IPS-18c (cell line): ENCODE data around the gene AOPEP.

ENCODE experiments used
- H3K4me3 ChIP-seq: 2 replicates; pipeline ENCODE4 v1.7.0; 2013; ENCODE audit warnings: low read depth, mild to moderate bottlenecking, low read length, moderate library complexity; ENCODE audit not compliant: insufficient read depth
- H3K9me3 ChIP-seq: one replicate; pipeline ENCODE4 v1.6.1; 2013; ENCODE audit warnings: mild to moderate bottlenecking, low read length, moderate library complexity; ENCODE audit not compliant: control insufficient read depth, insufficient read depth

AOPEP gene

GRCh38 chr9:94980947-94981722 lies 254.6 kb downstream of the AOPEP start:
- Histone ChIP-seq H3K9me3 (no peaks in the 10 kb centered on the region), H3K4me3 (no peak overlapping the region)

GRCh38 chr9:94981723-94982090 lies 255.2 kb downstream of the AOPEP start:
- H3K9me3 ChIP-seq, result no peaks in the 10 kb centered on the region
- no peak overlapping the region for H3K4me3 ChIP-seq

GRCh38 chr9:94982211-94982610 lies 255.7 kb downstream of the AOPEP start:
- H3K9me3 ChIP-seq, result no peaks in the 10 kb centered on the region
- H3K4me3 ChIP-seq, result no peak overlapping the region

GRCh38 chr9:94983552-94983951 lies 257.1 kb downstream of the AOPEP start:
- Histone ChIP-seq H3K4me3 (no peak overlapping the region), H3K9me3 (no peaks in the 10 kb centered on the region)

GRCh38 chr9:94984891-94985476 lies 258.5 kb downstream of the AOPEP start:
- Histone ChIP-seq H3K4me3 (no peak overlapping the region), H3K9me3 (no peaks in the 10 kb centered on the region)

- no peak overlapping the region for H3K4me3 ChIP-seq
- no peaks in the 10 kb centered on the region for H3K9me3 ChIP-seq
Observed at GRCh38 chr9:94985649-94986048, 259.1 kb downstream of the AOPEP start.

- Histone ChIP-seq H3K4me3 (no peak overlapping the region), H3K9me3 (no peaks in the 10 kb centered on the region)
Observed at GRCh38 chr9:94987731-94988130, 261.2 kb downstream of the AOPEP start.

- no peak overlapping the region for H3K4me3 ChIP-seq
- H3K9me3 ChIP-seq, result no peaks in the 10 kb centered on the region
Observed at GRCh38 chr9:94990897-94991561, 264.5 kb downstream of the AOPEP start.

- Histone ChIP-seq H3K4me3 (no peak overlapping the region), H3K9me3 (no peaks in the 10 kb centered on the region)
Observed at GRCh38 chr9:94991961-94992907, 265.7 kb downstream of the AOPEP start.

GRCh38 chr9:94993160-94993820 lies 266.8 kb downstream of the AOPEP start:
- no peak overlapping the region for H3K4me3 ChIP-seq

GRCh38 chr9:94993821-94994165 lies 267.3 kb downstream of the AOPEP start:
- H3K4me3 ChIP-seq, result no peak overlapping the region
- no peaks in the 10 kb centered on the region for H3K9me3 ChIP-seq

More at GRCh38 chr9:94993160-94993820, 266.8 kb downstream of the AOPEP start:
- H3K9me3 ChIP-seq, result no peaks in the 10 kb centered on the region

GRCh38 chr9:94995048-94995693 lies 268.7 kb downstream of the AOPEP start:
- H3K4me3 ChIP-seq, result no peak overlapping the region
- no peaks in the 10 kb centered on the region for H3K9me3 ChIP-seq

GRCh38 chr9:94996641-94997040 lies 270.1 kb downstream of the AOPEP start:
- Histone ChIP-seq H3K9me3 (no peaks in the 10 kb centered on the region), H3K4me3 (no peak overlapping the region)

- Histone ChIP-seq H3K4me3 (no peak overlapping the region), H3K9me3 (no peaks in the 10 kb centered on the region)
Observed at GRCh38 chr9:94997727-94998126, 271.2 kb downstream of the AOPEP start.

GRCh38 chr9:94999832-95000231 lies 273.3 kb downstream of the AOPEP start:
- Histone ChIP-seq H3K4me3 (no peak overlapping the region), H3K9me3 (no peaks in the 10 kb centered on the region)

- Histone ChIP-seq H3K9me3 (no peaks in the 10 kb centered on the region), H3K4me3 (no peak overlapping the region)
Observed at GRCh38 chr9:95000821-95001220, 274.3 kb downstream of the AOPEP start.
